GM12873 (cell line): Measurements from ENCODE around the gene IRF2BP1.

ENCODE experiments used
- CTCF ChIP-seq: IDR thresholded peaks from 2 replicates; pipeline ENCODE4 v1.5.1; 2012; ENCODE audit warnings: low read depth, mild to moderate bottlenecking, moderate library complexity, low read length, control low read depth; ENCODE audit not compliant: insufficient read depth; ENCODE audit errors: missing control alignments

IRF2BP1 gene

GRCh38 chr19:45927565-45928261, 41.8 kb upstream of the IRF2BP1 start:
- no peak for TF ChIP-seq CTCF

- no peak for TF ChIP-seq CTCF
These were observed 39.0 kb upstream of the IRF2BP1 start for GRCh38 chr19:45924891-45925447.

GRCh38 chr19:45922281-45922680, 36.3 kb upstream of the IRF2BP1 start:
- peak; percentile 53 for TF ChIP-seq CTCF

GRCh38 chr19:45920458-45920857, 34.5 kb upstream of the IRF2BP1 start:
- no peak for TF ChIP-seq CTCF

- no peak for TF ChIP-seq CTCF
These were observed 33.7 kb upstream of the IRF2BP1 start for GRCh38 chr19:45919678-45920077.

- no peak for TF ChIP-seq CTCF
These were observed 32.8 kb upstream of the IRF2BP1 start for GRCh38 chr19:45918721-45919120.

GRCh38 chr19:45917421-45918091, 31.6 kb upstream of the IRF2BP1 start:
- TF ChIP-seq CTCF: no peak
